HL-60 (cell line): ENCODE measurements around the gene KCNQ1.

Experiments
- DNase-seq, 2 experiments: peaks; one replicate each; pipeline ENCODE4 v3.0.0-alpha.2; 2010 to 2020; ENCODE audit warnings: low read depth in 1 of 2, low spot score in 1 of 2
- H3K27ac ChIP-seq: fragments of 250-450 bp; sonication (Bioruptor Pico); replicated peaks from 2 replicates; pipeline ENCODE4 v1.5.1; 2020; ENCODE audit warnings: mild to moderate bottlenecking, moderate library complexity
- H3K27me3 ChIP-seq: fragments of 250-450 bp; sonication (Bioruptor Pico); 2 replicates; pipeline ENCODE4 v1.5.1; 2021; ENCODE audit warnings: mild to moderate bottlenecking, moderate library complexity; ENCODE audit not compliant: insufficient read depth, poor library complexity, severe bottlenecking
- H3K4me3 ChIP-seq: replicated peaks from 2 replicates; pipeline ENCODE4 v1.5.1; 2011; ENCODE audit warnings: mild to moderate bottlenecking, control low read depth, low read length; ENCODE audit not compliant: insufficient read depth
- CTCF ChIP-seq: IDR thresholded peaks from one replicate; pipeline ENCODE4 v1.5.1; 2011; ENCODE audit warnings: low read length, control low read depth, inconsistent platforms; ENCODE audit not compliant: insufficient read depth
- GABPA ChIP-seq: IDR thresholded peaks from 2 replicates; pipeline ENCODE4 v1.6.1; 2012; ENCODE audit warnings: low read depth
- POLR2AphosphoS5 ChIP-seq: IDR thresholded peaks from 2 replicates; pipeline ENCODE4 v1.6.1; 2012; ENCODE audit warnings: low read depth
- SPI1 ChIP-seq: IDR thresholded peaks from 2 replicates; pipeline ENCODE4 v1.6.1; 2012; ENCODE audit warnings: low read depth, mild to moderate bottlenecking, borderline replicate concordance
- TF ChIP-seq, protein P1 (sequence below): IDR thresholded peaks from 2 replicates; pipeline ENCODE4 v1.6.1; 2012; ENCODE audit warnings: low read depth; ENCODE audit not compliant: insufficient replicate concordance

Gene KCNQ1

DNA sequence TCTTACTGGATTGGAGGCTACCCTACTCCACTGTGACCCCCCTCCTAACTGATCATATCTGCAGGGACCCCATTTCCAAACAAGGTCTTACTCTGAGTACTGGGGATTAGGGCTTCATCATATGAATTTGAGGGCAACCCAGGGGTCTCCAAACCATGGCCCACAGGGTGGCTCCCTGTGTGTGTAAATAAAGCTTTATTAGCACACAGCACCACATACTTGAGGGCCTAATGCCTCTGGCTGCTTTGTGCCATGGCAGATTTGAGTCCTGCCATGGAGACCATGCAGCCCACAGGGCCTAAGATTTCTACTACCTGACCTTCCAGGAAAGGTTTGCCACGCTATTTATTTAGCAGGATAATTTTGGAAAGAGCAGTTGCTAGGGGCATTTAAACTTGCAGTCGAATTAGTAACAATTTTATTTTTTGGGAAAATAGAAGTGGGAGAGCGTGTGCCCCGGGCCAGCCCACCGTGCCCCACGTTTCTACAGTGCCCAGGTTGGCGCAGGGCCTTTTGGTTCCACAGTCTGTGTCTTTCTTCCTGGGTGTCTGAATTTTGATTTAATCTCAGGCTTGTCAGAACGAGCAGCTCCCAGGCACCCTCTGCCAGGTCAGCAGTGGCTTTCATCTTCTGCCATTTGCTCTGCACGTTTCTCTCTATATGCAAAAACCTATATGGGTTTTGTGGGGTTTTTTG, 92.3 kb downstream of the KCNQ1 start:
- Histone ChIP-seq H3K27ac (no peak overlapping the region), H3K27me3 (no peaks in the 10 kb centered on the region), H3K4me3 (no peak overlapping the region)
- no peak for DNase-seq
- no peak for TF ChIP-seq SPI1
- no peak for TF ChIP-seq CTCF
- TF ChIP-seq, protein P1, sequence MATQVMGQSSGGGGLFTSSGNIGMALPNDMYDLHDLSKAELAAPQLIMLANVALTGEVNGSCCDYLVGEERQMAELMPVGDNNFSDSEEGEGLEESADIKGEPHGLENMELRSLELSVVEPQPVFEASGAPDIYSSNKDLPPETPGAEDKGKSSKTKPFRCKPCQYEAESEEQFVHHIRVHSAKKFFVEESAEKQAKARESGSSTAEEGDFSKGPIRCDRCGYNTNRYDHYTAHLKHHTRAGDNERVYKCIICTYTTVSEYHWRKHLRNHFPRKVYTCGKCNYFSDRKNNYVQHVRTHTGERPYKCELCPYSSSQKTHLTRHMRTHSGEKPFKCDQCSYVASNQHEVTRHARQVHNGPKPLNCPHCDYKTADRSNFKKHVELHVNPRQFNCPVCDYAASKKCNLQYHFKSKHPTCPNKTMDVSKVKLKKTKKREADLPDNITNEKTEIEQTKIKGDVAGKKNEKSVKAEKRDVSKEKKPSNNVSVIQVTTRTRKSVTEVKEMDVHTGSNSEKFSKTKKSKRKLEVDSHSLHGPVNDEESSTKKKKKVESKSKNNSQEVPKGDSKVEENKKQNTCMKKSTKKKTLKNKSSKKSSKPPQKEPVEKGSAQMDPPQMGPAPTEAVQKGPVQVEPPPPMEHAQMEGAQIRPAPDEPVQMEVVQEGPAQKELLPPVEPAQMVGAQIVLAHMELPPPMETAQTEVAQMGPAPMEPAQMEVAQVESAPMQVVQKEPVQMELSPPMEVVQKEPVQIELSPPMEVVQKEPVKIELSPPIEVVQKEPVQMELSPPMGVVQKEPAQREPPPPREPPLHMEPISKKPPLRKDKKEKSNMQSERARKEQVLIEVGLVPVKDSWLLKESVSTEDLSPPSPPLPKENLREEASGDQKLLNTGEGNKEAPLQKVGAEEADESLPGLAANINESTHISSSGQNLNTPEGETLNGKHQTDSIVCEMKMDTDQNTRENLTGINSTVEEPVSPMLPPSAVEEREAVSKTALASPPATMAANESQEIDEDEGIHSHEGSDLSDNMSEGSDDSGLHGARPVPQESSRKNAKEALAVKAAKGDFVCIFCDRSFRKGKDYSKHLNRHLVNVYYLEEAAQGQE = no peak
- TF ChIP-seq GABPA = no peak
- TF ChIP-seq POLR2AphosphoS5 = no peak

DNA sequence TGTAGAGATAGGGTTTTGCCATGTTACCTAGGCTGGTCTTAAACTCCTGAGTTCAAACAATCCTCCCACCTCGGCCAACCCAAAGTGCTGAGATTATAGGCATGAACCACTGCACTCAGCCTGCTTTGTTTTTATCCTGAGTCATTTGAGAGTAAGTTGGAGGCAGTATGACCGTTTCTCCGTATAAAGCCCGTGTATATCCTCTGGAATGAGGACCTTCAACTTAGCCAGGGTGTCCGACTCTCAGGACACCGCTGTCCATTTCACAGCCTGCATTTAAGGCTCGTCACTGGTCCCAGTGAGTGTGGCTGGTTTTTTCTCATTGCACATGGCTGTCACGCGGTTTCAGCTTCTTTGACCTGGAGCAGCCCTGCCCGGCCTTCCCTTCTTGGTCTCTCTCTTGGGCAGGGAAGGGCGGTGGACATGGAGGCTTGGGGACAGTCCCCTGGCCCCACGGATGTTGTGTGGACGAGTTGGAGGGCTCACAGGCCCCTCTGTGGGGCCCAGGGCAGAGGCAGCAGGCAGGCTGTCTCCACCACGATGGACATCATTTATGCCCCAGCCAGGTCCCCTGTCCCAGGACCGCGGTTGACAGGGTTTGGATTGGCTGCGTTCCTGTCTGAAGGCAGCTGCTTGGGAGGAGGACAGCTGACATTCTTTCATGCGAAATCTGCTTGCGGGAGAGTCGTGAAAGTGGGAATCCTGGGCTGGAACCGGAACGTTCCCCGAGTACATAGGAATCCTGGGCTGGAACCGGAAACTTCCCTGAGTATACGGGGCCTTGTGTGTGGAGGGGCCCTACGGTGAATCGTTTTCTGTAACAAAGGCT, 93.3 kb downstream of the KCNQ1 start:
- Histone ChIP-seq H3K4me3 (no peak overlapping the region), H3K27me3 (no peaks in the 10 kb centered on the region), H3K27ac (no peak overlapping the region)
- DNase-seq = no peak
- TF ChIP-seq, protein P1 = no peak
- TF ChIP-seq SPI1 (no peak), GABPA (no peak), CTCF (no peak), POLR2AphosphoS5 (no peak)

DNA sequence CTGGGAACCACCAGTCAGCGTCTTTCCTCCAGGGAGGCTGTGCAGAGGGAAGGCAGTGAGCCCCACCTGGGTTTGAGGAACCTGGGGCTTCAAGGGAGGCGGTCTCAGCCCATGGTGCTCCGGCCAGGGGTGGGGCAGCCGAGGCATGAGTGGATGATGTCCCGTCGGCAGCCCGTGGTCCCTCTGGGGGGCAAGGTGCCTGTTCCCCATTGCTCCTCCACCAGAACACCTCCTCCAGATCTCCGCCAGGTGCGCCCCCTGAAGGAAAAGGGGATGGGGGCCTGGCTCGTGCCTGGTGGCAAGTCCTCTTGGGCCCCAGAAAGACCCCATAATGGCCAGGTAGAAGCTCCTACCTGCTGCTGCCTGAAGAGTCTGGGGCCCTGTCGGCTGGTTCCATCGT, 94.1 kb downstream of the KCNQ1 start:
- DNase-seq = no peak
- no peak for TF ChIP-seq SPI1
- no peak for TF ChIP-seq CTCF
- TF ChIP-seq GABPA = no peak
- TF ChIP-seq, protein P1 = no peak
- TF ChIP-seq POLR2AphosphoS5 = no peak
- H3K27me3 ChIP-seq = no peaks in the 10 kb centered on the region
- no peak overlapping the region for H3K4me3 ChIP-seq
- H3K27ac ChIP-seq = no peak overlapping the region
